ENCODE measurements around the gene SAMD4A.

The SAMD4A gene

GRCh38 chr14:54566410-54567223 lies at the start of gene SAMD4A:
SAMD4A (plus strand) TSS chr14:54567128; CDS start chr14:54567917, 789 bp downstream.
- DNase-seq (ENCODE audit: low spot score) = peak; percentile 76

- no peak for DNase-seq (ENCODE audit: low spot score)
These were observed 42.5 kb upstream of the SAMD4A start for GRCh38 chr14:54524410-54524809.

GRCh38 chr14:54528973-54529372 lies 38.0 kb upstream of the SAMD4A start:
- no peak for DNase-seq (ENCODE audit: low spot score)

- peak; percentile 28 for DNase-seq (ENCODE audit: low spot score)
These were observed 37.1 kb upstream of the SAMD4A start for GRCh38 chr14:54529811-54530210.

- no peak for DNase-seq (ENCODE audit: low spot score)
These were observed 34.6 kb upstream of the SAMD4A start for GRCh38 chr14:54532111-54533012.

- DNase-seq (ENCODE audit: low spot score) = no peak
These were observed 33.8 kb upstream of the SAMD4A start for GRCh38 chr14:54533100-54533499.

GRCh38 chr14:54535126-54535525 lies 31.8 kb upstream of the SAMD4A start:
- no peak for DNase-seq (ENCODE audit: low spot score)

- DNase-seq (ENCODE audit: low spot score) = no peak
These were observed 31.3 kb upstream of the SAMD4A start for GRCh38 chr14:54535646-54536045.

- peak; percentile 4 for DNase-seq (ENCODE audit: low spot score)
These were observed 29.3 kb upstream of the SAMD4A start for GRCh38 chr14:54537651-54538050.

GRCh38 chr14:54538055-54538454 lies 28.9 kb upstream of the SAMD4A start:
- no peak for DNase-seq (ENCODE audit: low spot score)

GRCh38 chr14:54547583-54547982 lies 19.3 kb upstream of the SAMD4A start:
- no peak for DNase-seq (ENCODE audit: low spot score)

- DNase-seq (ENCODE audit: low spot score) = no peak
These were observed 18.4 kb upstream of the SAMD4A start for GRCh38 chr14:54548491-54548890.

GRCh38 chr14:54549862-54550261 lies 17.1 kb upstream of the SAMD4A start:
- no peak for DNase-seq (ENCODE audit: low spot score)

- no peak for DNase-seq (ENCODE audit: low spot score)
These were observed 16.4 kb upstream of the SAMD4A start for GRCh38 chr14:54550514-54550913.

GRCh38 chr14:54554401-54554800 lies 12.5 kb upstream of the SAMD4A start:
- no peak for DNase-seq (ENCODE audit: low spot score)

- DNase-seq (ENCODE audit: low spot score) = no peak
These were observed 11.3 kb upstream of the SAMD4A start for GRCh38 chr14:54555651-54556050.

- no peak for DNase-seq (ENCODE audit: low spot score)
These were observed 10.4 kb upstream of the SAMD4A start for GRCh38 chr14:54556535-54556934.

GRCh38 chr14:54562334-54562733 lies 4.6 kb upstream of the SAMD4A start:
- no peak for DNase-seq (ENCODE audit: low spot score)

GRCh38 chr14:54564071-54564867 lies 2.7 kb upstream of the SAMD4A start:
- DNase-seq (ENCODE audit: low spot score) = peak; percentile 64

GRCh38 chr14:54564868-54565784 lies 1.8 kb upstream of the SAMD4A start:
- peak; percentile 94 for DNase-seq (ENCODE audit: low spot score)

- DNase-seq (ENCODE audit: low spot score) = peak; percentile 88
These were observed 1.0 kb upstream of the SAMD4A start for GRCh38 chr14:54565785-54566409.
